ENCODE results near the gene ADAM8.
A peak's percentile ranks its signal among the peaks of the same experiment; 100 is the strongest.
"Not testable (repeated sequence)": the region's sequence is repeated elsewhere in the genome, so short reads cannot be mapped to it uniquely, and the experiment has no call there.

The ADAM8 gene

DNA sequence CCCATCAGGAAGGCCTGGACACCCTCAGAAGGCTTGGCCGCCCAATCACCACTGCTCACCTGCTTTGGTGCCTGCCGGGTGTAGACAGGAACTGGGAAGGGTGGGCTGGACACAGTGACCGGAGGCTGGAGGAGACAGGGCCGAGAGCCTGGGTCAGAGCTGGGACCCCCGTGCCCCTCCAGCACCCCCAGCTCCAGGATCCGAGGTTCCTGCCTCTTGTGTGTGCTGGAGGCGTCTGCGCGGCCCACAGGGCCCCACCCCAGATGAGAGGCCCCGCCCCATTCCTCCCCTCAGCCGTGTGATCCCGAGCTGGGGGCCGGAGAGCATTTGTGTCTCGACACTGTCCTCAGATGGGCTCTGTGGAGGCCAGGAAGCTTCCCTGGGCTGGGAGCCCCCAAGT is 9.4 kb downstream of the ADAM8 start:
- H3K9ac ChIP-seq (ENCODE audit: low read depth, low read length) = no peak overlapping the region
- no peaks in the 10 kb centered on the region for H3K9me3 ChIP-seq (ENCODE audit: control insufficient read depth, insufficient read depth, low read length)
- H3K4me1 ChIP-seq (ENCODE audit: control insufficient read depth, insufficient read depth, low read length) = 0 out of 2 replicates have a peak, but pooled peaks cover 4% of the 10 kb centered on the region
- H3K4me3 ChIP-seq (ENCODE audit: low read depth, low read length) = no peak overlapping the region
- H3K27ac ChIP-seq (ENCODE audit: low read depth, low read length) = no peak overlapping the region
- peaks cover 15% of the 10 kb centered on the region for H3K27me3 ChIP-seq (ENCODE audit: control insufficient read depth, insufficient read depth, low read length)
- H3K36me3 ChIP-seq (ENCODE audit: control insufficient read depth, insufficient read depth, low read length) = no peaks in the 10 kb centered on the region

DNA sequence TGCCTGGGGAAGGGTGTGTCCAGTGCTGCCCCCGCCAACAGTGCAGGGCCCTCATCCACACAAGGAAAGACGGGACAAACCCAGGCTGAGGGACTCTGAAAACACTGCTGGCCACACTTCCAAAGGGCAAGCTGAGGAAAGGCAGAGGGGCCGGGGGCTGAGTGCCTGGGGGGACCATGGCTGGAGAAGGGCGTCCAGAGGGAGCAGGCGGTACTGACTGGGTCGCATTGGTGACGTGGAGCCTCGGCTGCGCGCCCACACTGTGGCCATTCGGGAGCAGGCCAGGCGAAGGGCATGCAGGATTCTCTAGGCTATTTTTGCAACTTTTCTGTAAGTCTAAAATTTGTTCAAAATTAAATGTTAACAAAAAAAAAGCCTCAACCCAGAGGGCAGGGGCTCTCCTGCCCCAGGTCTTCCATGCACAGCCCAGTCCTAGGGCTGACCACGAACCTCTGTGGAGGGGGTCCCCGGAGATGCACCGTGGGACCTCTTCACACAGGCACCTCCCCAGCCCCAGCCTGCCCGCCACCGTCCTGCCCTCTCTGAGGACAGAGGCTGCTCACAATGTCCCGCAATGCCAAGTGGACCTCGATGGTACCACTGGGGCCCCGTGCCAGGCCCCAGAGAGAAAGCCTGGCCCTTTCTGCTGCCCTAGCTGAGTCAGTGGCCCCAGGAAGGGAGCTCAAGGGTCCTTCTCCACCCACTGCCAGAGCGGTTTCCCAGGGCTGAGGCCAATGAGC is 10.4 kb downstream of the ADAM8 start:
- Histone ChIP-seq H3K4me3 (ENCODE audit: low read depth, low read length) (no peak overlapping the region), H3K9me3 (ENCODE audit: control insufficient read depth, insufficient read depth, low read length) (no peaks in the 10 kb centered on the region), H3K27ac (ENCODE audit: low read depth, low read length) (no peak overlapping the region), H3K36me3 (ENCODE audit: control insufficient read depth, insufficient read depth, low read length) (no peaks in the 10 kb centered on the region), H3K27me3 (ENCODE audit: control insufficient read depth, insufficient read depth, low read length) (peaks cover 17% of the 10 kb centered on the region), H3K4me1 (ENCODE audit: control insufficient read depth, insufficient read depth, low read length) (0 out of 2 replicates have a peak, but pooled peaks cover 6% of the 10 kb centered on the region), H3K9ac (ENCODE audit: low read depth, low read length) (no peak overlapping the region)

DNA sequence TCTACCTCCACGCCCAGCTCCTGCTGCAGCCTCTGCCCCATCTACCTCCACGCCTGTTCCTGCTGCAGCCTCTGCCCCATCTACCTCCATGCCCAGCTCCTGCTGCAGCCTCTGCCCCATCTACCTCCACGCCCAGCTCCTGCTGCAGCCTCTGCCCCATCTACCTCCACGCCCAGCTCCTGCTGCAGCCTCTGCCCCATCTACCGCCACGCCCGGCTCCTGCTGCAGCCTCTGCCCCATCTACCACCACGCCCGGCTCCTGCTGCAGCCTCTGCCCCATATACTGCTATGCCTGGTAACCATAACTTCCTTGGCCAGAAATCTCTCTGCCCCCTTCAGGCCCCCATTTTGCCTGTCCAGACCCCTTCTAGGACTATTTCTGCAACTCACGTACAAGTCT is 11.6 kb downstream of the ADAM8 start:
- H3K27ac ChIP-seq (ENCODE audit: low read depth, low read length); H3K4me1 ChIP-seq (ENCODE audit: control insufficient read depth, insufficient read depth, low read length); H3K9me3 ChIP-seq (ENCODE audit: control insufficient read depth, insufficient read depth, low read length); H3K9ac ChIP-seq (ENCODE audit: low read depth, low read length); H3K36me3 ChIP-seq (ENCODE audit: control insufficient read depth, insufficient read depth, low read length); H3K4me3 ChIP-seq (ENCODE audit: low read depth, low read length): not testable (repeated sequence)
- peaks cover 17% of the 10 kb centered on the region for H3K27me3 ChIP-seq (ENCODE audit: control insufficient read depth, insufficient read depth, low read length)

DNA sequence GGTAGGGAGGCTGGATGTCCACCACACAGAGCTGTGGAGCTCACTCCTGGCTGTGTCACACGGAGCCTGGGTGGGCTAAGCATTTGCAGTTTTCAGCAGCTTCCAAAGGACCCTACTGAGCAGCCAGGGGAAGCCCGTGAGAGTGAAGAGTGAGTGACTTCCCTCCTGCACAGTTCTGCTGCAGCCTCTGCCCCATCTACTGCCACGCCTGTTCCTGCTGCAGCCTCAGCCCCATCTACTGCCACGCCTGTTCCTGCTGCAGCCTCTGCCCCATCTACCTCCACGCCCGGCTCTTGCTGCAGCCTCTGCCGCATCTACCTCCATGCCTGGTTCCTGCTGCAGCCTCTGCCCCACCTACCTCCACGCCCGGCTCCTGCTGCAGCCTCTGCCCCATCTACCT is 12.2 kb downstream of the ADAM8 start:
- Histone ChIP-seq H3K9ac (ENCODE audit: low read depth, low read length) (no peak overlapping the region), H3K36me3 (ENCODE audit: control insufficient read depth, insufficient read depth, low read length) (no peaks in the 10 kb centered on the region), H3K4me3 (ENCODE audit: low read depth, low read length) (no peak overlapping the region), H3K27ac (ENCODE audit: low read depth, low read length) (no peak overlapping the region), H3K4me1 (ENCODE audit: control insufficient read depth, insufficient read depth, low read length) (0 out of 2 replicates have a peak, but pooled peaks cover 8% of the 10 kb centered on the region), H3K9me3 (ENCODE audit: control insufficient read depth, insufficient read depth, low read length) (no peaks in the 10 kb centered on the region), H3K27me3 (ENCODE audit: control insufficient read depth, insufficient read depth, low read length) (peaks cover 17% of the 10 kb centered on the region)

DNA sequence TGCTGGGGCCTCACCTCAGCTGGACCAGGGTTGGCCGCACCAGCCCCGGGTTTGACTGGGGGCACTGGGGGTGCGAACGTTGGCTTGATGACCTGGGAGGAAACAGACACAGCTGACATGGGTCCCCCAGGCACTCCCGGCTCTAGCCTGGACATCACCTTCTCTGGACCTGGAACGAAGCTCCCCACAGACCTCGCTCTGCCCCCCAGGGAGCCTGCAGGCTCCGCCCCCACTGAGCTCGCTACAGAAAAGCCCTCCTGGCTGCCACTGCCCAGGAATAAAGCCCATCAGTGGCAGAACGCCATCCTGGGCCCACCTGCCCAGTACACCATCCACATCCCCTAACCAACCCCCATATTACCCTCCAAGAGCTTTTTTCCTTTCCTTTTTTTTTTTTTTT is 13.0 kb downstream of the ADAM8 start:
- Histone ChIP-seq H3K27me3 (ENCODE audit: control insufficient read depth, insufficient read depth, low read length) (peaks cover 17% of the 10 kb centered on the region), H3K27ac (ENCODE audit: low read depth, low read length) (no peak overlapping the region), H3K9ac (ENCODE audit: low read depth, low read length) (no peak overlapping the region), H3K4me3 (ENCODE audit: low read depth, low read length) (no peak overlapping the region), H3K4me1 (ENCODE audit: control insufficient read depth, insufficient read depth, low read length) (0 out of 2 replicates have a peak, but pooled peaks cover 8% of the 10 kb centered on the region), H3K36me3 (ENCODE audit: control insufficient read depth, insufficient read depth, low read length) (no peaks in the 10 kb centered on the region), H3K9me3 (ENCODE audit: control insufficient read depth, insufficient read depth, low read length) (no peaks in the 10 kb centered on the region)

DNA sequence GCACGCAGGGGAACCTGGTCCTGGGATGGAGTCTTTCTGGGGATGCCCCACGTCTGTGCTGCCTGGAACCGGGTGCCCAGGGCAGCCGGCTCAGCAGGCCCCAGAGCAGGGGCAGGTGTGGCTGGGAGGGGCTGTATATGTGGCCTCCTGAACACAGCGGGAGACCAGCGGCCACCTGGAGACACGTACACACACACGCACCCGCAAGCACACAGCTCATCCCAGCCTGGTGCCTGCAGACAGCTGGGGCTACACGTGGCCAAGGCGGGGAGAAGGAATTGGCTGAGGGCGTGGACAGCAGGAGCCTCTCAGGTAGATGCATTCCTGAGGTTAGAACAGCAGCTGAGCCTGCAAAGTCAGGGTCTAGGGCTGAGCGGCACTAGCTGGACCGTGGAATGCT is 14.0 kb downstream of the ADAM8 start:
- no peak overlapping the region for H3K9ac ChIP-seq (ENCODE audit: low read depth, low read length)
- peaks cover 12% of the 10 kb centered on the region; the same call in 1 of the 2 replicates for H3K4me1 ChIP-seq (ENCODE audit: control insufficient read depth, insufficient read depth, low read length)
- no peak overlapping the region for H3K27ac ChIP-seq (ENCODE audit: low read depth, low read length)
- peaks cover 17% of the 10 kb centered on the region for H3K27me3 ChIP-seq (ENCODE audit: control insufficient read depth, insufficient read depth, low read length)
- no peak overlapping the region for H3K4me3 ChIP-seq (ENCODE audit: low read depth, low read length)
- H3K36me3 ChIP-seq (ENCODE audit: control insufficient read depth, insufficient read depth, low read length) = no peaks in the 10 kb centered on the region
- no peaks in the 10 kb centered on the region for H3K9me3 ChIP-seq (ENCODE audit: control insufficient read depth, insufficient read depth, low read length)

DNA sequence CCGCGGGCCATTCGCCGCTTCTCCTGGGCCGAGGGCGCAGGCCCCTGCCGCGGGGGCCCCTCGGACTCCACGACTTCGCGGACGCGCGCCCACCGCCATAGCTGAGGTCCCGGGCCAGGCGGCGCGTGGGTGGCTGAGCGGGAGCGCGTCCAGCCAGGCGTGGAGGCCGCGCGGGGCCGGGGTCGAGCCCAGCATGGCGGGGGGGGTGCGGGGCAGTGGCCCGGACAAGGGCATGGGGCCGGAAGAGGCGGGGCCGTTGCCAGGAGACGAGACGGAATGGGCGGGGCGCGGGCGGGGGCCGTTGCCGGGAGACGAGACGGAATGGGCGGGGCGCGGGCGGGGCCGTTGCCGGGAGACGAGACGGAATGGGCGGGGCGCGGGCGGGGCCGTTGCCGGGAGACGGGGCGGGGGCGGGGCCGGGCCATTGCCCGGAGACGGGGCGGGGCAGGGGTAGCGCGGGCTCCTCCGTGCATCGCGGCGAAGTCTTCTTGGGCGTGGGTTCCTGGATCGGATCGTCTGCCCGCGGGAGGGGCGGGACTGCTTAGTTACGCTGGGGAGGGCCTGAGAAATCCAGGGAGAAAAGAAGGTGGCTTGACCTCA is 14.8 kb downstream of the ADAM8 start:
- H3K27me3 ChIP-seq (ENCODE audit: control insufficient read depth, insufficient read depth, low read length) = peaks cover 17% of the 10 kb centered on the region
- no peaks in the 10 kb centered on the region for H3K9me3 ChIP-seq (ENCODE audit: control insufficient read depth, insufficient read depth, low read length)
- no peaks in the 10 kb centered on the region for H3K36me3 ChIP-seq (ENCODE audit: control insufficient read depth, insufficient read depth, low read length)
- peaks cover 18% of the 10 kb centered on the region; the same call in 1 of the 2 replicates for H3K4me1 ChIP-seq (ENCODE audit: control insufficient read depth, insufficient read depth, low read length)
- peak overlapping the region; percentile 67 for H3K4me3 ChIP-seq (ENCODE audit: low read depth, low read length)
- no peak overlapping the region for H3K27ac ChIP-seq (ENCODE audit: low read depth, low read length)
- H3K9ac ChIP-seq (ENCODE audit: low read depth, low read length) = no peak overlapping the region; the same call in 1 of the 2 replicates

DNA sequence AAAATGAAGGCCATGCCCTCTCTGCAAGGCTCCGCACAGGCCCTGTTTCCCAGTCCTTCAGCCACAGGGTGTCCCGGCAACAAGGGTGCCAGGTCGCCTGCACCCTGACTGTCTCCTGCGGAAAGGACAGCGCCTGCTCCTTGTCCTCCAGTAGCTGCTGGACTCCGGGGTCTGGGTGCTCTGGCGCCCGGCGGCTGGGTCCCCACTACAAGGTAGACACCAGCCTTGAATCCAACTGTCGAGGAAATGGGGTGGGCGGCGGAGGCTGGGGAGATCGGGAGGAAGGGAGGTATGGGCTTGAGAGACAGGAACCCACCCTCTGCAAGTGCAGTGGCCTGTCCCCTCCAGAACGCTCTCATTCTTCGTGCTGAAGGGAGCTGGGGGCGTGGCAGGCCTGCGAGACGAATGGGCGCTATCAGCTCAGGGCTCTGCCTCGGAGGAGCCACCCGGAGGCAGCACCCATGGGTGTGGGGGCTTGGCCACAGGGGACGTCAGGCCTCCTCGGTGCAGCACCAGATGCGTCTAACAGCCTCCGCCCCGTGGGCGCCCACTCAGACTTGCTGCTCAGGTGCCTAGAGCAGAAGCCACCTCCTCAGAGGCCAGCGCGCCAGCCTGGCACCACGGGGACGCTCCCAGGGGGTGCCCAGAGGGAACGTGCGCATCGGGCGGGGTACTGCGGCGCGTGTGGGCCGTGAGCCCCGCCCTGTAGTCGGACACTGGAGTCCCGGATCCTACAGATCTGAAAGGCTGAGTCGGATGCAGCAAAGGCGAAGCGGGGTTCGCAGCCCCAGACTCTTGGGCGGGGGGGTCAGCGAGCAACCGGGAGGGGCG is 15.6 kb downstream of the ADAM8 start:
- Histone ChIP-seq H3K36me3 (ENCODE audit: control insufficient read depth, insufficient read depth, low read length) (no peaks in the 10 kb centered on the region), H3K4me1 (ENCODE audit: control insufficient read depth, insufficient read depth, low read length) (peaks cover 18% of the 10 kb centered on the region; the same call in 1 of the 2 replicates), H3K9ac (ENCODE audit: low read depth, low read length) (no peak overlapping the region), H3K9me3 (ENCODE audit: control insufficient read depth, insufficient read depth, low read length) (no peaks in the 10 kb centered on the region), H3K27ac (ENCODE audit: low read depth, low read length) (no peak overlapping the region), H3K4me3 (ENCODE audit: low read depth, low read length) (peak overlapping the region; percentile 67), H3K27me3 (ENCODE audit: control insufficient read depth, insufficient read depth, low read length) (peaks cover 17% of the 10 kb centered on the region)

DNA sequence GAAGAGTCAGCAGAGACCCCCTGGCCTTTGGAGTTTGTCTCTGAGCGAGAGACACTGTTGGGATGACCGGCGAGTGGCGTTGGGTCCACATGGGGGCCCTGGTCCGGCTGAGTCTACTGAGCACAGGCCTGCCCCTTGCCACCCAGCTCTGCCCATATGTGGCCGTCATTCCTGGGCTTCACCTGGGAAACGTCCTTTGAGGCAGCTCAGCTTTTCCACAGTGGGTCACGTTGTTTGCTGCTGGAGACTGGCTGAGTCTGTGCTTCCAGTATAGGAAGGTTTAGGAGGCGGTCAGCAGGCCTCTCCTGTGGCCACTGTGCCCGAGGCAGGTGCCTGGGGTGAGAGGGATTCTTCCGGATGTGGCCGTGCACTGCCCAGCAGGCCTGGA is 17.1 kb downstream of the ADAM8 start:
- H3K36me3 ChIP-seq (ENCODE audit: control insufficient read depth, insufficient read depth, low read length) = no peaks in the 10 kb centered on the region
- H3K9me3 ChIP-seq (ENCODE audit: control insufficient read depth, insufficient read depth, low read length) = no peaks in the 10 kb centered on the region
- H3K9ac ChIP-seq (ENCODE audit: low read depth, low read length) = no peak overlapping the region
- H3K4me1 ChIP-seq (ENCODE audit: control insufficient read depth, insufficient read depth, low read length) = peaks cover 18% of the 10 kb centered on the region; the same call in 1 of the 2 replicates
- no peak overlapping the region for H3K27ac ChIP-seq (ENCODE audit: low read depth, low read length)
- peaks cover 17% of the 10 kb centered on the region for H3K27me3 ChIP-seq (ENCODE audit: control insufficient read depth, insufficient read depth, low read length)
- no peak overlapping the region for H3K4me3 ChIP-seq (ENCODE audit: low read depth, low read length)

DNA sequence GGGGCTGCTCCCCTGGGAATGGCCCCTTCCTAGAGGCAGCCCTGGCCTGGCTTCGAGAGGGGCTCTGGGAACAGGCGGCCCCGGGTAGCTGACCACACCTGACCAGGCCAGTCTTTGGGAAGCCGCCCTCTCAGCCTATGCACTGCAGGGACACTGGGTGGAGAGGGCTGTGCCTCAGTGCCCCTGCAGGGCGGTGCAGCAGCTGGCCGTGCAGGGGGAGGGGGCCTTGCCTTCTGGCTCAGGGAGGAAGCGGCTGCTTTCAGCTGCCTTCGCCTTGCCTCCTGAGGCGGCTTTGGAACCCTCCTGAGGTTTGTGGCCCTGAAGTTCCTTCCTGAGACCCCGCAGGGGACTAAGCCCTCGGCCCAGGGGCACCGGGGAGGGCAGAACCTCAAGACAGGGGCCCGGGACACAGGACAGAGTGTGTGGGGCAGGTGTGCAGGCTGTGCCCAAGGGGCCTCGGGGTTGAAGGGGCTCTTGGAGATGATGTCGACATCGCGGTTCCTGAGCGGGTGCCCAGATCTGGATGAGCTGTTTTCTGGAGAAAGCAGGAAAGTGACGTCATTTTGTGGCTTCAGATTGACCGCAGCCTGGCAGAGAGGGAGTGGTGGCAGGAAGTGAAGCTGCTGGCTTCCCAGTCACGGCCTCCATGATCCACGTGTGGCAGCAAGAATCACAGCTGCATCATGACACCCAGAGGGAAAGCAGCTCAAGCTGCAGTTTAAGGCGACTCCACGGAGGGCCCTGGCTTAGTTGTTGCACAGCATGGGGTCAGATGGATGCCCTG is 17.7 kb downstream of the ADAM8 start:
- H3K4me3 ChIP-seq (ENCODE audit: low read depth, low read length) = no peak overlapping the region
- peaks cover 17% of the 10 kb centered on the region for H3K27me3 ChIP-seq (ENCODE audit: control insufficient read depth, insufficient read depth, low read length)
- no peaks in the 10 kb centered on the region for H3K9me3 ChIP-seq (ENCODE audit: control insufficient read depth, insufficient read depth, low read length)
- H3K36me3 ChIP-seq (ENCODE audit: control insufficient read depth, insufficient read depth, low read length) = no peaks in the 10 kb centered on the region
- no peak overlapping the region for H3K27ac ChIP-seq (ENCODE audit: low read depth, low read length)
- H3K4me1 ChIP-seq (ENCODE audit: control insufficient read depth, insufficient read depth, low read length) = peaks cover 18% of the 10 kb centered on the region; the same call in 1 of the 2 replicates
- no peak overlapping the region for H3K9ac ChIP-seq (ENCODE audit: low read depth, low read length)

Data from HUES48 (cell line).